B cell (primary cell): Measurements from ENCODE around the gene ASMTL. TPM values are rescaled to one million over a fixed set of nuclear protein-coding genes. Genes with fewer than 3 reads are reported as not detected.

Experiments
- ATAC-seq: fragments of 200-7000 bp; cut with Tn5 transposase; one replicate; pipeline ENCODE4 v1.10.0; 2021; ENCODE audit warnings: low read depth, mild to moderate bottlenecking, moderate number of reproducible peaks, moderate library complexity
- CTCF ChIA-PET: fragments of 350-600 bp; sonication (Branson Sonifier 250); formaldehyde crosslinking; loops from one replicate; lab custom pipeline; 2021; ENCODE audit warnings: antibody characterized with exemption, inconsistent platforms; lab: Charles Lee
- POLR2A ChIA-PET: fragments of 350-600 bp; sonication (Branson Sonifier 250); formaldehyde crosslinking; loops from one replicate; lab custom pipeline; 2021; ENCODE audit warnings: antibody characterized with exemption; lab: Charles Lee
- DNase-seq: peaks from one replicate; pipeline ENCODE4 v3.0.0; 2013
- H2AFZ ChIP-seq: 2 replicates; pipeline ENCODE4 v1.6.1; 2012; ENCODE audit warnings: mild to moderate bottlenecking, low read depth, low read length; ENCODE audit not compliant: insufficient read depth, poor library complexity, severe bottlenecking
- H3K27ac ChIP-seq, 2 donors: 1 replicate in 1 of 2; 2 replicates in 1 of 2; pipeline ENCODE4 v1.5.1; 2012 to 2013; ENCODE audit warnings: low read length in 2 of 2, mild to moderate bottlenecking in 2 of 2, moderate library complexity in 1 of 2
- H3K27me3 ChIP-seq, 4 experiments: fragments of 200-600 bp in 1 of 4; sonication (generic) in 1 of 4; replicated peaks in 1 of 4; 1 replicate in 2 of 4; 2 replicates in 2 of 4; pipeline versions ENCODE4 v1.6.1 to v1.7.0; 2013 to 2016; ENCODE audit warnings: low read length in 3 of 4, mild to moderate bottlenecking in 2 of 4, mixed read lengths in 1 of 4, moderate library complexity in 1 of 4; ENCODE audit not compliant: insufficient read depth in 4 of 4, control insufficient read depth in 3 of 4; ENCODE audit errors: control extremely low read depth in 1 of 4
- H3K36me3 ChIP-seq, 2 experiments: replicated peaks in 1 of 2; 1 replicate in 1 of 2; 2 replicates in 1 of 2; pipeline versions ENCODE4 v1.6.1 to v1.7.1; 2013; ENCODE audit warnings: low read length in 1 of 2; ENCODE audit not compliant: insufficient read depth in 2 of 2, control insufficient read depth in 1 of 2; ENCODE audit errors: control extremely low read depth in 1 of 2, extremely low read depth in 1 of 2
- H3K4me1 ChIP-seq, 2 donors: fragments of 200-600 bp in 1 of 2; sonication (generic) in 1 of 2; 1 replicate in 1 of 2; 2 replicates in 1 of 2; pipeline versions ENCODE4 v1.5.1 to v1.6.1; 2013 to 2017; ENCODE audit warnings: low read length in 2 of 2; ENCODE audit not compliant: control insufficient read depth in 2 of 2, insufficient read depth in 2 of 2
- H3K4me2 ChIP-seq: replicated peaks from 2 replicates; pipeline ENCODE3; 2012; ENCODE audit warnings: mild to moderate bottlenecking, low read depth, low read length; ENCODE audit not compliant: poor library complexity, severe bottlenecking
- H3K4me3 ChIP-seq, 5 experiments: fragments of 200-600 bp in 1 of 5; sonication (generic) in 1 of 5; 1 replicate in 3 of 5; 2 replicates in 2 of 5; pipeline versions ENCODE4 v1.5.1 to v1.7.0; 2011 to 2016; ENCODE audit warnings: low read length in 4 of 5, mild to moderate bottlenecking in 4 of 5, low read depth in 2 of 5, control low read depth in 1 of 5, moderate library complexity in 1 of 5; ENCODE audit not compliant: insufficient read depth in 1 of 5; ENCODE audit errors: control extremely low read depth in 1 of 5, extremely low read depth in 1 of 5
- H3K79me2 ChIP-seq: fragments of 200-600 bp; sonication (generic); one replicate; pipeline ENCODE4 v1.6.0; 2016; ENCODE audit warnings: low read length; ENCODE audit not compliant: control insufficient read depth, insufficient read depth
- H3K9ac ChIP-seq: fragments of 200-600 bp; sonication (generic); 2 replicates; pipeline ENCODE4 v1.6.1; 2017; ENCODE audit warnings: mild to moderate bottlenecking, low read length, moderate library complexity
- H3K9me3 ChIP-seq, 3 donors: one replicate each; pipeline versions ENCODE4 v1.6.1 to v1.7.1; 2013; ENCODE audit warnings: low read length in 2 of 3; ENCODE audit not compliant: control insufficient read depth in 2 of 3, insufficient read depth in 1 of 3; ENCODE audit errors: control extremely low read depth in 1 of 3
- H4K20me1 ChIP-seq: 2 replicates; pipeline ENCODE4 v1.6.0; 2012; ENCODE audit warnings: mild to moderate bottlenecking, low read length; ENCODE audit not compliant: insufficient read depth, control insufficient read depth, poor library complexity, severe bottlenecking
- H3K27ac Mint-ChIP-seq: one replicate; pipeline ENCODE4 v1.8.0; 2021; ENCODE audit warnings: mixed read lengths
- H3K27me3 Mint-ChIP-seq: one replicate; pipeline ENCODE4 v1.8.0; 2021; ENCODE audit warnings: mixed read lengths
- H3K4me1 Mint-ChIP-seq: one replicate; pipeline ENCODE4 v1.8.0; 2021; ENCODE audit warnings: mixed read lengths
- H3K4me3 Mint-ChIP-seq: one replicate; pipeline ENCODE4 v1.8.0; 2021; ENCODE audit warnings: mixed read lengths
- H3K9me3 Mint-ChIP-seq: one replicate; pipeline ENCODE4 v1.8.0; 2022; ENCODE audit warnings: mixed read lengths; ENCODE audit not compliant: insufficient read depth
- CTCF ChIP-seq: fragments of 200-600 bp; IDR thresholded peaks from one replicate; pipeline ENCODE4 v1.8.0; 2022; ENCODE audit warnings: antibody characterized with exemption, mild to moderate bottlenecking
- EZH2 ChIP-seq: IDR thresholded peaks from 2 replicates; pipeline ENCODE4 v1.6.1; 2012; ENCODE audit warnings: borderline replicate concordance, low read depth, mild to moderate bottlenecking, moderate library complexity, low read length; ENCODE audit not compliant: insufficient read depth, poor library complexity, severe bottlenecking
- WGBS: methylation state at CpG from one replicate; pipeline ENCODE4 v1.1.5; 2013; ENCODE audit warnings: missing lambda C conversion rate; ENCODE audit not compliant: insufficient coverage; 5-methylcytosine and 5-hydroxymethylcytosine counted together
- intact Hi-C: fragments of 100-400 bp; cut with micrococcal nuclease; formaldehyde crosslinking; loops from one replicate; pipeline ENCODE4 v1.10.0; 2022
- polyA plus RNA-seq: library from polyadenylated mRNA; depleted of rRNA; stranded (reverse); fragments of >200 nt; gene quantifications from 2 replicates; pipeline ENCODE4 v1.2.3, GENCODE V29; 2012
- total RNA-seq, 2 donors: library from RNA; stranded (reverse); fragments of 120-200 nt in 1 of 2; gene quantifications; 1 replicate in 1 of 2; 2 replicates in 1 of 2; pipeline versions ENCODE4 v1.2.3 to v1.2.4, GENCODE V29; 2013 to 2022

Gene ASMTL
- total and polyA plus RNA-seq, 2 donors (not counting 1 experiment from before 2014, with no cell fraction given), result 33.3 to 52.9 TPM

GRCh38 chrX:1361910-1362309 is 90.8 kb downstream of the ASMTL start:
- DNase-seq (no peak), ATAC-seq (no peak)
- Mint-ChIP-seq H3K4me3 (no peak overlapping the region), H3K9me3 (no peaks in the 10 kb centered on the region), H3K27me3 (no peaks in the 10 kb centered on the region), H3K27ac (no peak overlapping the region), H3K4me1 (no peaks in the 10 kb centered on the region)
- Histone ChIP-seq H3K9me3 (peaks cover 0 to 16% (median 0%) of the 10 kb centered on the region in 3 donors), H4K20me1 (no peaks in the 10 kb centered on the region), H3K27ac (no peak overlapping the region), H3K4me1 (no peaks in the 10 kb centered on the region), H3K27me3 (no peaks in the 10 kb centered on the region), H3K4me2 (no peak overlapping the region), H2AFZ (no peak overlapping the region), H3K4me3 (no peak overlapping the region), H3K79me2 (no peaks in the 10 kb centered on the region), H3K36me3 (peaks cover 0 to 9% of the 10 kb centered on the region in 2 experiments), H3K9ac (no peak overlapping the region)
- CTCF ChIA-PET, result no interaction called here
- intact Hi-C loops, result no loop called here
- WGBS, result 100% methylated on average over 2 of the region's 2 CpGs
- POLR2A ChIA-PET, result no interaction called here
- TF ChIP-seq CTCF (no peak), EZH2 (no peak)

- Histone ChIP-seq H3K9me3 (peaks cover 0 to 16% (median 0%) of the 10 kb centered on the region in 3 donors), H3K36me3 (peaks cover 0 to 9% of the 10 kb centered on the region in 2 experiments), H3K9ac (no peak overlapping the region), H3K4me3 (no peak overlapping the region), H2AFZ (no peak overlapping the region), H4K20me1 (no peaks in the 10 kb centered on the region), H3K4me2 (no peak overlapping the region), H3K27ac (no peak overlapping the region), H3K79me2 (no peaks in the 10 kb centered on the region), H3K27me3 (no peaks in the 10 kb centered on the region), H3K4me1 (no peaks in the 10 kb centered on the region)
- ATAC-seq (no peak), DNase-seq (no peak)
- intact Hi-C loops, result no loop called here
- ChIA-PET CTCF (no interaction called here), POLR2A (no interaction called here)
- H3K4me1 Mint-ChIP-seq, result no peaks in the 10 kb centered on the region
- no peaks in the 10 kb centered on the region for H3K27me3 Mint-ChIP-seq
- H3K9me3 Mint-ChIP-seq, result no peaks in the 10 kb centered on the region
- H3K27ac Mint-ChIP-seq, result no peak overlapping the region
- TF ChIP-seq CTCF, result no peak
- 90% methylated on average over 9 of the region's 12 CpGs for WGBS
- no peak overlapping the region for H3K4me3 Mint-ChIP-seq
Observed at GRCh38 chrX:1361275-1361674, 91.4 kb downstream of the ASMTL start.
